Regular cardiac myocyte (primary cell): Measurements from ENCODE around the gene ARL8B. TPM values are rescaled to one million over a fixed set of nuclear protein-coding genes. Genes with fewer than 3 reads are reported as not detected.

Experiments used
- total RNA-seq: library from RNA; depleted of rRNA; stranded (reverse); fragments of >200 nt; gene quantifications from 2 replicates; pipeline ENCODE4 v1.2.3, GENCODE V29; 2014

The ARL8B gene
- 30.1 and 60.3 TPM in 2 replicates for total RNA-seq

DNA sequence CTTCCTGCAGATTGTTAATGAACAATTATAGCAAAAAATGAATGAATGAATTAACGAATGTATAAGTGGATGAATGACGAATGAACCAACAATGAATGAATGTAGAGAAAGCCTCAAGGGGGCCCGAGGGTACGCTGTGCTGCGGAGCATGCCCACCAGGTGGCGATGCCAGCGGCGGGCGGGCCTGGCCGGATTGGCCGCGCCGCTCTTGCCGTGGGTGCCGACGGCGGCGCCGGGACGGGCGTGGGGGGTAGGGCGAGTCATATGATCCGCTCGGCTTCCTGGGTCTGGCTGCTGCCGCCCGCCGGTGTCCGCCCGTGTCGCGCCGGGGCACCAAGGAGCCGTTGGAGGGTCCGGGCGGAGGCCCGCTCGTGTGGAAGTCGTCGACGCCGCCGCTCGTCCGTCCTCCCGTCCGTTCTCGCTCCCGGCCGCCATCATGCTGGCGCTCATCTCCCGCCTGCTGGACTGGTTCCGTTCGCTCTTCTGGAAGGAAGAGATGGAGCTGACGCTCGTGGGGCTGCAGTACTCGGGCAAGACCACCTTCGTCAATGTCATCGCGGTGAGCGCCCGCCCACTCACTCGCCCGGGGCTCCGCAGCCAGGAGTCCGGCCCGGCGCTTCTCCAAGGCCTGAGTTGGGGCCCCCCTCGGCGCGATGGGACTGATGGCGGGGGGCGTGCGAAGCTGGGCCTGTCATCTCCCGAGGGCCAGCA, at the start of gene ARL8B:
Gene ARL8B (plus strand): TSS at position 263 of the 711 bp plus-strand sequence. CDS start 174 bp downstream, at position 437.

DNA sequence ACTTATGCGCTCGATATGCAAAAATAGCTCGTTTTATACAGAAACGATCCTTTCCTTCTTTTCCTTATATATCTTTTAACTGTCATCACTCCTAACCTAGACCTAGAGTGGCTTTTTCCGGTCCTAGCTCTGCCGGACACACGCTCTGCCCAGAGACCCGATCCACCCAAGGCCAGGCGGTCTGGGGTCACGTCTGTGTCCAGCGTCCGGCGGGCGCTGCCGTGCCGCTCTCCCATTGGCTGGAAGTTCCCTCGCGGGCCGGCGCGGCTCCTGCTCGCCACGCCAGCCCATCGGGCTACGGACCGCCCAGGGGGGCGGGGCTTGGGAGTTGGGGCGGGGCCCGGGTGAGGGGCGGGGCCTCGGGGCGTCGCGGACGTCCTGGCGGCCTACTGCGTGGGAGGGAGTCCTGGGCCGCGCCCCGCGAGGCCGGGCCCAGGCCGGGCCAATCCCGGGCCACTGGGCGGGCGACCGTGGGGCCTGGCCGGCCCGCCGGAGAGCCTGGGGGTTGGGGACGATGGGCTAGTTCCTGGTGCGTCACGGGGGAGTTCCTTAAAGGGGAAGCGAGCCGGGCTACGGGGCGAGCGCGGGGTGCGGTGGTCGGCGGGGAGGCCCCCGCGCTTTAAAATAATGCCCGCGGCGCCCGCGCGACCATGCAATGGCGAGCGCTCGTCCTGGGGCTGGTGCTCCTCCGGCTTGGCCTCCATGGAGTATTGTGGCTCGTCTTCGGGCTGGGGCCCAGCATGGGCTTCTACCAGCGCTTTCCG, 65.2 kb downstream of the ARL8B start, which contains the start of gene EDEM1:
Gene EDEM1 (plus strand): TSS at position 552 of the 764 bp plus-strand sequence. CDS start 99 bp downstream, at position 651.

Other genes with a start within 250 kb of the ARL8B start
- gene BHLHE40, start 142.9 kb upstream of the ARL8B start, total RNA-seq, result 55.4 and 73.3 TPM in 2 replicates
- gene EDEM1, start 65.4 kb downstream of the ARL8B start, total RNA-seq, result 18.3 and 49.3 TPM in 2 replicates